Measurements from ENCODE around the gene GABBR2.

GRCh38 chr9:98288881-98289280 lies 419.9 kb downstream of the GABBR2 start:
- TF ChIP-seq POLR2A (IDR thresholded peaks at IDR 0.05) (no peak), CTCF (IDR thresholded peaks at IDR 0.05) (no peak), POLR2AphosphoS5 (IDR thresholded peaks at IDR 0.05) (no peak), EP300 (IDR thresholded peaks at IDR 0.05) (no peak)

Data from suprapubic skin (tissue), 4 donors.